Natural killer cell (primary cell): ENCODE measurements around the gene CHI3L1. TPM values are rescaled to one million over a fixed set of nuclear protein-coding genes. Genes with fewer than 3 reads are reported as not detected.

Experiments
- ATAC-seq, 3 donors: fragments of 150-1000 bp in 2 of 3; fragments of 200-7000 bp in 1 of 3; cut with Tn5 transposase; 1 replicate in 1 of 3; 2 replicates in 2 of 3; pipeline ENCODE4 v1.10.0; 2021; ENCODE audit warnings: mild to moderate bottlenecking in 2 of 3, moderate library complexity in 2 of 3
- DNase-seq, 2 donors: peaks; one replicate each; pipeline versions ENCODE4 v3.0.0 to v3.0.0-alpha.2; 2013 to 2021; ENCODE audit warnings: mixed read lengths in 1 of 2
- H3K27ac ChIP-seq: one replicate; pipeline ENCODE4 v1.5.1; 2013; ENCODE audit warnings: mild to moderate bottlenecking, low read length
- H3K27me3 ChIP-seq: one replicate; pipeline ENCODE4 v1.6.1; 2013; ENCODE audit warnings: low read length; ENCODE audit not compliant: control insufficient read depth, insufficient read depth
- H3K36me3 ChIP-seq: one replicate; pipeline ENCODE4 v1.6.1; 2013; ENCODE audit warnings: low read length; ENCODE audit not compliant: control insufficient read depth, insufficient read depth
- H3K4me1 ChIP-seq: one replicate; pipeline ENCODE4 v1.6.1; 2013; ENCODE audit warnings: low read length; ENCODE audit not compliant: control insufficient read depth, insufficient read depth
- H3K4me3 ChIP-seq: one replicate; pipeline ENCODE4 v1.5.1; 2013; ENCODE audit warnings: low read length
- H3K9me3 ChIP-seq: one replicate; pipeline ENCODE4 v1.6.1; 2013; ENCODE audit warnings: low read length; ENCODE audit not compliant: control insufficient read depth, insufficient read depth
- H3K27ac Mint-ChIP-seq, 2 donors: one replicate each; pipeline ENCODE4 v1.8.0; 2022; ENCODE audit warnings: mild to moderate bottlenecking in 2 of 2, mixed read lengths in 2 of 2, moderate library complexity in 1 of 2
- H3K27me3 Mint-ChIP-seq, 2 donors: one replicate each; pipeline ENCODE4 v1.8.0; 2022; ENCODE audit warnings: low read depth in 2 of 2, mixed read lengths in 2 of 2
- H3K36me3 Mint-ChIP-seq: one replicate; pipeline ENCODE4 v1.8.0; 2022; ENCODE audit warnings: mixed read lengths
- H3K4me1 Mint-ChIP-seq, 2 donors: one replicate each; pipeline ENCODE4 v1.8.0; 2022; ENCODE audit warnings: mixed read lengths in 2 of 2
- H3K4me3 Mint-ChIP-seq: one replicate; pipeline ENCODE4 v1.8.0; 2022; ENCODE audit warnings: mild to moderate bottlenecking, moderate library complexity, mixed read lengths
- H3K9me3 Mint-ChIP-seq, 2 donors: one replicate each; pipeline ENCODE4 v1.8.0; 2022; ENCODE audit warnings: mixed read lengths in 2 of 2
- CTCF ChIP-seq: fragments of 200-600 bp; IDR thresholded peaks from one replicate; pipeline ENCODE4 v1.8.0; 2022; ENCODE audit warnings: antibody characterized with exemption
- WGBS: methylation state at CpG from one replicate; pipeline ENCODE4 v1.1.7; 2013; ENCODE audit warnings: missing lambda C conversion rate; ENCODE audit not compliant: insufficient coverage; 5-methylcytosine and 5-hydroxymethylcytosine counted together
- intact Hi-C: fragments of 100-400 bp; cut with micrococcal nuclease; formaldehyde crosslinking; loops from one replicate; pipeline ENCODE4 v1.14.2; 2022
- total RNA-seq, 4 donors: library from RNA; stranded (reverse); fragments of 120-200 nt in 1 of 4; gene quantifications; one replicate each; pipeline versions ENCODE4 v1.2.3 to v1.2.4, GENCODE V29; 2013 to 2022

Gene CHI3L1
- total RNA-seq, 3 donors from 2014 or later (not counting 1 experiment from before 2014, with no cell fraction given): 1.0 TPM; not detected in 2

GRCh38 chr1:203166192-203166940, 20.1 kb downstream of the CHI3L1 start:
- no peak overlapping the region for H3K4me3 Mint-ChIP-seq
- H3K4me1 Mint-ChIP-seq: peaks cover 0 to 15% of the 10 kb centered on the region in 2 donors
- Histone ChIP-seq H3K27me3 (no peaks in the 10 kb centered on the region), H3K27ac (no peak overlapping the region), H3K9me3 (no peaks in the 10 kb centered on the region), H3K4me3 (no peak overlapping the region), H3K4me1 (no peaks in the 10 kb centered on the region), H3K36me3 (no peaks in the 10 kb centered on the region)
- ATAC-seq (no peak), DNase-seq (peak in 1 of 2 donors; percentile 11)
- no peaks in the 10 kb centered on the region for H3K36me3 Mint-ChIP-seq
- H3K27ac Mint-ChIP-seq: peak overlapping the region in 1 of 2 donors; percentile 44
- no peak for TF ChIP-seq CTCF
- H3K27me3 Mint-ChIP-seq: peaks cover 4 to 22% of the 10 kb centered on the region in 2 donors
- WGBS: 58% methylated on average over 14 of the region's 14 CpGs
- intact Hi-C loops: no loop called here
- H3K9me3 Mint-ChIP-seq: no peaks in the 10 kb centered on the region

GRCh38 chr1:203165800-203166161, 20.7 kb downstream of the CHI3L1 start:
- DNase-seq (no peak), ATAC-seq (no peak)
- Mint-ChIP-seq H3K27ac (peak overlapping the region in 1 of 2 donors; percentile 44), H3K36me3 (no peaks in the 10 kb centered on the region), H3K27me3 (peaks cover 8 to 22% of the 10 kb centered on the region in 2 donors), H3K9me3 (no peaks in the 10 kb centered on the region), H3K4me3 (no peak overlapping the region), H3K4me1 (peaks cover 0 to 15% of the 10 kb centered on the region in 2 donors)
- no peaks in the 10 kb centered on the region for H3K36me3 ChIP-seq
- 97% methylated on average over 8 of the region's 8 CpGs for WGBS
- no peak overlapping the region for H3K4me3 ChIP-seq
- no peaks in the 10 kb centered on the region for H3K9me3 ChIP-seq
- H3K27ac ChIP-seq: no peak overlapping the region
- no peaks in the 10 kb centered on the region for H3K4me1 ChIP-seq
- no peaks in the 10 kb centered on the region for H3K27me3 ChIP-seq
- intact Hi-C loops: no loop called here
- TF ChIP-seq CTCF: no peak

GRCh38 chr1:203165101-203165799, 21.3 kb downstream of the CHI3L1 start:
- H3K27me3 Mint-ChIP-seq: peaks cover 9 to 22% of the 10 kb centered on the region in 2 donors

More at GRCh38 chr1:203165101-203165799, 21.3 kb downstream of the CHI3L1 start:
- no peak for DNase-seq
- peaks cover 0 to 15% of the 10 kb centered on the region in 2 donors for H3K4me1 Mint-ChIP-seq
- Histone ChIP-seq H3K36me3 (no peaks in the 10 kb centered on the region), H3K27ac (no peak overlapping the region), H3K9me3 (no peaks in the 10 kb centered on the region), H3K4me1 (no peaks in the 10 kb centered on the region), H3K27me3 (no peaks in the 10 kb centered on the region), H3K4me3 (no peak overlapping the region)
- no peaks in the 10 kb centered on the region for H3K36me3 Mint-ChIP-seq
- 89% methylated on average over 28 of the region's 28 CpGs for WGBS
- ATAC-seq: no peak
- H3K4me3 Mint-ChIP-seq: no peak overlapping the region
- no peak for TF ChIP-seq CTCF
- intact Hi-C loops: no loop called here
- H3K27ac Mint-ChIP-seq: no peak overlapping the region
- H3K9me3 Mint-ChIP-seq: no peaks in the 10 kb centered on the region
